RWPE2 (cell line): ENCODE measurements around the gene EML4.

ENCODE experiments used
- ATAC-seq: fragments of 200-7000 bp; cut with Tn5 transposase; 3 replicates; pipeline ENCODE4 v1.9.1; 2021; ENCODE audit warnings: low read depth
- DNase-seq: peaks from one replicate; pipeline ENCODE4 v3.0.0-alpha.2; 2020; ENCODE audit warnings: low spot score
- H3K27ac ChIP-seq: fragments of 450-650 bp; 2 replicates; pipeline ENCODE4 v1.5.1; 2017; ENCODE audit warnings: mild to moderate bottlenecking; ENCODE audit not compliant: poor library complexity, severe bottlenecking
- H3K27me3 ChIP-seq: fragments of 250-450 bp; sonication (Bioruptor Pico); 2 replicates; pipeline ENCODE4 v1.5.1; 2021; ENCODE audit warnings: mild to moderate bottlenecking, moderate library complexity; ENCODE audit not compliant: insufficient read depth, poor library complexity, severe bottlenecking
- H3K36me3 ChIP-seq: fragments of 250-450 bp; sonication (Bioruptor Pico); 2 replicates; pipeline ENCODE4 v1.5.1; 2020; ENCODE audit warnings: low read depth, mild to moderate bottlenecking, moderate library complexity
- H3K4me1 ChIP-seq: fragments of 250-450 bp; sonication (Bioruptor Pico); 2 replicates; pipeline ENCODE4 v1.5.1; 2021; ENCODE audit warnings: mild to moderate bottlenecking, moderate library complexity; ENCODE audit not compliant: insufficient read depth, poor library complexity, severe bottlenecking
- H3K4me3 ChIP-seq: fragments of 250-450 bp; sonication (Bioruptor Pico); 2 replicates; pipeline ENCODE4 v1.5.1; 2021; ENCODE audit warnings: mild to moderate bottlenecking, moderate library complexity; ENCODE audit not compliant: severe bottlenecking
- H3K9me3 ChIP-seq: fragments of 250-450 bp; sonication (Bioruptor Pico); 2 replicates; pipeline ENCODE4 v1.5.1; 2021; ENCODE audit warnings: mild to moderate bottlenecking, moderate library complexity; ENCODE audit not compliant: severe bottlenecking
- CTCF ChIP-seq: fragments of 450-650 bp; IDR thresholded peaks from one replicate; pipeline ENCODE4 v1.5.1; 2017; ENCODE audit warnings: mild to moderate bottlenecking, moderate library complexity; ENCODE audit not compliant: poor library complexity, severe bottlenecking

Gene EML4

GRCh38 chr2:42335514-42336104 is 166.5 kb downstream of the EML4 start:
- H3K4me1 ChIP-seq: no peaks in the 10 kb centered on the region
- no peak overlapping the region for H3K4me3 ChIP-seq
- H3K27ac ChIP-seq: no peak overlapping the region
- peaks cover 29% of the 10 kb centered on the region for H3K36me3 ChIP-seq
- TF ChIP-seq CTCF: no peak
- ATAC-seq (no peak), DNase-seq (no peak)
- no peaks in the 10 kb centered on the region for H3K9me3 ChIP-seq
- no peaks in the 10 kb centered on the region for H3K27me3 ChIP-seq

GRCh38 chr2:42336361-42336965 is 167.3 kb downstream of the EML4 start:
- no peak overlapping the region for H3K4me3 ChIP-seq
- TF ChIP-seq CTCF: no peak
- H3K9me3 ChIP-seq: no peaks in the 10 kb centered on the region
- no peak overlapping the region for H3K27ac ChIP-seq
- no peak for ATAC-seq
- DNase-seq: no peak
- no peaks in the 10 kb centered on the region for H3K27me3 ChIP-seq
- no peaks in the 10 kb centered on the region for H3K4me1 ChIP-seq
- H3K36me3 ChIP-seq: peaks cover 30% of the 10 kb centered on the region

GRCh38 chr2:42337356-42337820 is 168.2 kb downstream of the EML4 start:
- Histone ChIP-seq H3K27ac (no peak overlapping the region), H3K36me3 (peaks cover 26% of the 10 kb centered on the region), H3K9me3 (no peaks in the 10 kb centered on the region), H3K4me3 (no peak overlapping the region), H3K27me3 (no peaks in the 10 kb centered on the region), H3K4me1 (peaks cover 4% of the 10 kb centered on the region)
- DNase-seq: no peak
- ATAC-seq: no peak
- no peak for TF ChIP-seq CTCF

GRCh38 chr2:42337846-42338566 is 168.9 kb downstream of the EML4 start:
- Histone ChIP-seq H3K4me1 (peaks cover 10% of the 10 kb centered on the region), H3K27me3 (no peaks in the 10 kb centered on the region), H3K9me3 (no peaks in the 10 kb centered on the region), H3K4me3 (no peak overlapping the region), H3K27ac (no peak overlapping the region), H3K36me3 (peaks cover 23% of the 10 kb centered on the region)
- DNase-seq (no peak), ATAC-seq (no peak)
- TF ChIP-seq CTCF: no peak
